Activated T-helper 17 cell treated with anti-CD3 and anti-CD28 coated beads, Interleukin-2, amount 50 U/mL, for 72 hours (primary cell): ENCODE data around the gene CDC25A. TPM values are rescaled to one million over a fixed set of nuclear protein-coding genes. Genes with fewer than 3 reads are reported as not detected.
"Not testable (repeated sequence)": the region's sequence is repeated elsewhere in the genome, so short reads cannot be mapped to it uniquely, and the experiment has no call there.

Experiments used
- ATAC-seq: fragments of 150-1000 bp; cut with Tn5 transposase; replicated peaks from 2 replicates; pipeline ENCODE4 v1.10.0; 2021; ENCODE audit warnings: mild to moderate bottlenecking, moderate library complexity
- H3K27ac Mint-ChIP-seq: one replicate; pipeline ENCODE4 v1.8.0; 2022; ENCODE audit warnings: mixed read lengths
- H3K27me3 Mint-ChIP-seq: one replicate; pipeline ENCODE4 v1.8.0; 2022; ENCODE audit warnings: mixed read lengths
- H3K36me3 Mint-ChIP-seq: one replicate; pipeline ENCODE4 v1.8.0; 2022; ENCODE audit warnings: low read depth, mild to moderate bottlenecking, mixed read lengths
- H3K4me1 Mint-ChIP-seq: one replicate; pipeline ENCODE4 v1.8.0; 2022; ENCODE audit warnings: mixed read lengths
- H3K4me3 Mint-ChIP-seq: one replicate; pipeline ENCODE4 v1.8.0; 2022; ENCODE audit warnings: mild to moderate bottlenecking, mixed read lengths
- H3K9me3 Mint-ChIP-seq: one replicate; pipeline ENCODE4 v1.8.0; 2022; ENCODE audit warnings: mixed read lengths
- total RNA-seq, 2 donors: library from RNA; stranded (reverse); gene quantifications; one replicate each; pipeline ENCODE4 v1.2.3, GENCODE V29; 2022

Gene CDC25A
- total RNA-seq, 2 donors from 2014 or later: 18.8 to 42.7 TPM

DNA sequence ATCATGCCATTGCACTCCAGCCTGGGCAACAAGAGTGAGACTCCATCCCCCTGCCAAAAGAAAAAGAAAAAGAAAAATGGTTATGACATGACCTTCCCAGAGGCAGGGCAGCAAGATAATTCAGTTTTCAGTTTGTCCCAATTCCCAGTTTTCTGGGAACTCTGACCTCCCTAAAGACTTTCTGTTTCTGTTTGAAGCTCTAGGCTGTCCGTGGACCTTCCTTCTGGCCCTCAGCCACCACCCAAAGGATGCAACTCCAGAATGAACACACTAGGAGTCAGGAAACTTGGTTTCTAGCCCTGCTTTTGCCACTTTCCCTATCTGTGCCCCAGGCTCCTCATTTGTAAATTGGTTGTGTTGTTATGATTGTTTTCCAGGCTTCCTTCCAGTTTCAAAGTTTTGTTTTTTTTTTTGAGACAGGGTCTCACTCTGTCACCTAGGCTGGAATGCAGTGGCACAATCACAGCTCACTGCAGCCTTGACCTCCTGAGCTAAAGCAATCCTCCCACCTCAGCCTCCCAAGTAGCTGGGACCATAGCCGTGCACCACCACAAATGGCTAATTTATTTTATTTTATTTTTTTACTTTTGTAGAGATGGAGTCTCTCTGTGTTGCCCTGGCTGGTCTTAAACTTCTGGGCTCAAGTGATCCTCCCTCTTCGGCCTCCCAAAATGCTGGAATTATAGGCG, 68.6 kb downstream of the CDC25A start:
- no peaks in the 10 kb centered on the region for H3K27me3 Mint-ChIP-seq
- H3K36me3 Mint-ChIP-seq: no peaks in the 10 kb centered on the region
- no peaks in the 10 kb centered on the region for H3K9me3 Mint-ChIP-seq
- ATAC-seq: no peak
- no peaks in the 10 kb centered on the region for H3K4me1 Mint-ChIP-seq
- no peak overlapping the region for H3K4me3 Mint-ChIP-seq
- no peak overlapping the region for H3K27ac Mint-ChIP-seq

DNA sequence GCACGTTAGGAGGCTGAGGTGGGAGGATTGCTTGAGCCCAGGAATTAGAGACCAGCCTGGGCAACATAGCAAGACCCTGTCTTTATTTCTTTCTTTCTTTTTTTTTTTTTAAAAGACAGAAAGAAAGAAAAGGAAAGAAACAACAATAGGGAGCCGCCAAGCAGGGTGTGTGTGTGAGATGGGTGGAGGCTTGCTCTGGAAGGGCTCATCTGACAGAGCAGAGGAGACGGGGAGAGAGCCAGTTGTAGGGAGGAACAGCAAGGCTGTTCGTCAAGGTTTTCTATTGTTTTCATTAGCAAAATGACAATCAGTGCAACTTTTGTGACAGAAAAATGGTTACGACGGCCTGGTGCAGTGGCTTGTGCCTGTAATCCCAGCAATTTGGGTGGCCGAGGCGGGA, 69.3 kb downstream of the CDC25A start:
- no peak for ATAC-seq
- no peaks in the 10 kb centered on the region for H3K9me3 Mint-ChIP-seq
- H3K27ac Mint-ChIP-seq: no peak overlapping the region
- no peaks in the 10 kb centered on the region for H3K27me3 Mint-ChIP-seq
- no peaks in the 10 kb centered on the region for H3K4me1 Mint-ChIP-seq
- no peak overlapping the region for H3K4me3 Mint-ChIP-seq
- H3K36me3 Mint-ChIP-seq: no peaks in the 10 kb centered on the region

DNA sequence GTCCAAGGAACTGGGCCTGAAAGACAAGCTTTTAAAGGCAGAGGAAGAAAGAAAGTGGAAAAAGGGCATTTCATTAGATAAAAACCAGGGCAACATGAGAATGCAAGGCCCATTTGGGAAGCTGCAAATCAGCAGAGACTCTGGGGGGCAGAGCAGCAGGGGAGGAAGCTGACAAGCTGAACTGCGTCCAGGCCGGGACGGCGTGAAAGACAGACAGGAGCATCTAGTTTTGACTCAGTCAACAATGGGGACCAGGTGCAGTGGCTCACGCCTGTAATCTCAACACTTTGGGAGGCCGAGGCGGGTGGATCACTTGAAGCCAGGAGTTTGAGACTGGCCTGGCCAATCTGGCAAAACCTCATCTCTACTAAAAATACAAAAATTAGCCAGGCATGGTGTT, 69.9 kb downstream of the CDC25A start:
- Mint-ChIP-seq H3K27ac (no peak overlapping the region), H3K4me1 (no peaks in the 10 kb centered on the region), H3K27me3 (no peaks in the 10 kb centered on the region), H3K9me3 (no peaks in the 10 kb centered on the region), H3K4me3 (no peak overlapping the region), H3K36me3 (no peaks in the 10 kb centered on the region)
- ATAC-seq: no peak

GRCh38 chr3:48112813-48113212, 75.4 kb downstream of the CDC25A start:
- H3K27me3 Mint-ChIP-seq: no peaks in the 10 kb centered on the region
- ATAC-seq: no peak
- peak overlapping the region; percentile 69 for H3K27ac Mint-ChIP-seq
- no peaks in the 10 kb centered on the region for H3K9me3 Mint-ChIP-seq
- no peaks in the 10 kb centered on the region for H3K36me3 Mint-ChIP-seq
- H3K4me3 Mint-ChIP-seq: peak overlapping the region; percentile 38
- H3K4me1 Mint-ChIP-seq: peaks cover 7% of the 10 kb centered on the region

GRCh38 chr3:48112108-48112791, 76.0 kb downstream of the CDC25A start:
- H3K4me1 Mint-ChIP-seq, H3K9me3 Mint-ChIP-seq, H3K27me3 Mint-ChIP-seq, H3K36me3 Mint-ChIP-seq: not testable (repeated sequence)
- Mint-ChIP-seq H3K27ac (peak overlapping the region; percentile 69), H3K4me3 (peak overlapping the region; percentile 38)
- peak; percentile 97 for ATAC-seq

GRCh38 chr3:48110463-48110862, 77.8 kb downstream of the CDC25A start:
- Mint-ChIP-seq H3K4me1 (peaks cover 7% of the 10 kb centered on the region), H3K36me3 (no peaks in the 10 kb centered on the region), H3K27ac (no peak overlapping the region), H3K4me3 (no peak overlapping the region), H3K27me3 (no peaks in the 10 kb centered on the region), H3K9me3 (no peaks in the 10 kb centered on the region)
- ATAC-seq: no peak

DNA sequence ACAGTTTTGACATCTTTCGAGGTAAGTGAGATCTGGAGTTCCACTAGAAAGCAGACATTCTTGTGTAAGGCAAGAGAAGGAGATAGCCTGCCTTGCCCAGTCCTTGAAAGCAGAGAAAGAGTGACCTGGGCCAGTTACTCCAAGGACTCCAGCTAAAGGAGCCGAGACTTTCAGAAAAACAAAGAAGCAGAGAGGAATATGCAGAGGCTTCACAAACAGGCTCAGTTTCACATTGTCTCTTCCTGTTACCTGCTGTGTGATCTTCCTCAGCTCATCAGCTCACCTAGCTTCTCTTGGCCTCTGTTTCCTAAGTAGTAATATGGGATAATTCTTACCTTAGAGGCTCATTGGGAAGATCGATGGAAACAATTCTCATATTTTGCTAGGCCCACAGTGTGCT, 81.0 kb downstream of the CDC25A start:
- no peak for ATAC-seq
- Mint-ChIP-seq H3K4me1 (no peaks in the 10 kb centered on the region), H3K36me3 (no peaks in the 10 kb centered on the region), H3K27ac (no peak overlapping the region), H3K9me3 (no peaks in the 10 kb centered on the region), H3K27me3 (no peaks in the 10 kb centered on the region), H3K4me3 (no peak overlapping the region)

Other genes with a start within 250 kb of the CDC25A start
- gene MAP4, start 172.0 kb downstream of the CDC25A start, total RNA-seq: 100 to 1,000 TPM in 1 of 2 donors, 10 to 100 TPM in 1; 97.5 to 130 TPM
- not detected for gene CAMP, start 35.1 kb upstream of the CDC25A start, total RNA-seq
- 10 to 100 TPM; 36.8 to 58.4 TPM for gene ZNF589, start 52.7 kb upstream of the CDC25A start, total RNA-seq
- 10 to 100 TPM; 26.0 to 30.9 TPM for gene NME6, start 113.0 kb upstream of the CDC25A start, total RNA-seq
- gene SPINK8, start 145.2 kb upstream of the CDC25A start, total RNA-seq: not detected
- gene FBXW12, start 183.8 kb upstream of the CDC25A start, total RNA-seq: not detected
- 1 to 10 TPM; 3.5 to 3.8 TPM for gene PLXNB1, start 241.7 kb upstream of the CDC25A start, total RNA-seq